H9 (cell line): ENCODE measurements around the gene TMTC1. TPM values are rescaled to one million over a fixed set of nuclear protein-coding genes. Genes with fewer than 3 reads are reported as not detected.

Experiments used
- DNase-seq: peaks from one replicate; pipeline ENCODE4 v3.0.0-alpha.2; 2017
- H2AFZ ChIP-seq: one replicate; pipeline ENCODE4 v1.6.1; 2013; ENCODE audit warnings: mild to moderate bottlenecking, low read length, control low read depth, moderate library complexity
- H2AK5ac ChIP-seq: 2 replicates; pipeline ENCODE4 v1.6.1; 2013; ENCODE audit warnings: low read length, control low read depth, mixed read lengths; ENCODE audit not compliant: insufficient read length
- H2BK120ac ChIP-seq: one replicate; pipeline ENCODE4 v1.6.1; 2013; ENCODE audit warnings: low read depth, mild to moderate bottlenecking, low read length, control low read depth, inconsistent platforms; ENCODE audit not compliant: poor library complexity, severe bottlenecking
- H2BK12ac ChIP-seq: 2 replicates; pipeline ENCODE4 v1.6.1; 2013; ENCODE audit warnings: low read length, control low read depth, mixed read lengths, low read depth; ENCODE audit not compliant: insufficient read length
- H2BK15ac ChIP-seq: 2 replicates; pipeline ENCODE4 v1.6.1; 2013; ENCODE audit warnings: low read depth, low read length, control low read depth
- H2BK20ac ChIP-seq: one replicate; pipeline ENCODE4 v1.6.1; 2013; ENCODE audit warnings: low read depth, mild to moderate bottlenecking, low read length, control low read depth, inconsistent platforms; ENCODE audit not compliant: poor library complexity, severe bottlenecking
- H2BK5ac ChIP-seq: 2 replicates; pipeline ENCODE4 v1.6.1; 2013; ENCODE audit warnings: low read length, control low read depth, mixed read lengths; ENCODE audit not compliant: insufficient read length
- H3K14ac ChIP-seq: 2 replicates; pipeline ENCODE4 v1.6.1; 2013; ENCODE audit warnings: low read length, control low read depth; ENCODE audit not compliant: insufficient read depth
- H3K18ac ChIP-seq: 2 replicates; pipeline ENCODE4 v1.6.1; 2013; ENCODE audit warnings: low read depth, mild to moderate bottlenecking, mixed read lengths, low read length, control low read depth; ENCODE audit not compliant: insufficient read length
- H3K23ac ChIP-seq: 2 replicates; pipeline ENCODE4 v1.6.1; 2013; ENCODE audit warnings: low read length, control low read depth, mixed read lengths, low read depth; ENCODE audit not compliant: insufficient read length
- H3K23me2 ChIP-seq: 2 replicates; pipeline ENCODE4 v1.6.1; 2013; ENCODE audit warnings: low read depth, mild to moderate bottlenecking, mixed read lengths, low read length, control low read depth; ENCODE audit not compliant: insufficient read length, poor library complexity, severe bottlenecking
- H3K27ac ChIP-seq: 2 replicates; pipeline ENCODE4 v1.5.1; 2013; ENCODE audit warnings: low read length, control low read depth, mixed read lengths, low read depth; ENCODE audit not compliant: insufficient read length
- H3K27me3 ChIP-seq: 2 replicates; pipeline ENCODE4 v1.6.1; 2013; ENCODE audit warnings: low read length, control low read depth, inconsistent platforms; ENCODE audit not compliant: insufficient read depth
- H3K4ac ChIP-seq: 2 replicates; pipeline ENCODE4 v1.6.1; 2013; ENCODE audit warnings: low read depth, mild to moderate bottlenecking, control low read depth, inconsistent platforms, low read length, moderate library complexity
- H3K4me1 ChIP-seq: 2 replicates; pipeline ENCODE4 v1.6.1; 2013; ENCODE audit warnings: low read length, control low read depth, inconsistent platforms; ENCODE audit not compliant: insufficient read depth
- H3K4me2 ChIP-seq: 2 replicates; pipeline ENCODE4 v1.6.1; 2013; ENCODE audit warnings: low read length, control low read depth, mixed read lengths; ENCODE audit not compliant: insufficient read length, insufficient read depth
- H3K56ac ChIP-seq: 2 replicates; pipeline ENCODE4 v1.6.1; 2013; ENCODE audit warnings: low read depth, mild to moderate bottlenecking, mixed read lengths, low read length, control low read depth; ENCODE audit not compliant: insufficient read length
- H3K79me1 ChIP-seq: 2 replicates; pipeline ENCODE4 v1.6.1; 2013; ENCODE audit warnings: low read depth, mild to moderate bottlenecking, moderate library complexity, low read length, control low read depth, inconsistent platforms; ENCODE audit not compliant: insufficient read depth, poor library complexity, severe bottlenecking
- H3K79me2 ChIP-seq: 2 replicates; pipeline ENCODE4 v1.6.1; 2013; ENCODE audit warnings: low read length, control low read depth, inconsistent platforms; ENCODE audit not compliant: insufficient read depth
- H3K9ac ChIP-seq: 2 replicates; pipeline ENCODE4 v1.6.1; 2013; ENCODE audit warnings: low read length, control low read depth, mixed read lengths; ENCODE audit not compliant: insufficient read length; ENCODE audit errors: extremely low read depth
- H3K9me3 ChIP-seq: one replicate; pipeline ENCODE4 v1.6.1; 2013; ENCODE audit warnings: low read depth, low read length, inconsistent platforms; ENCODE audit not compliant: control insufficient read depth
- H3T11ph ChIP-seq: one replicate; pipeline ENCODE4 v1.6.1; 2013; ENCODE audit warnings: mild to moderate bottlenecking, low read length, control low read depth, inconsistent platforms
- H4K20me1 ChIP-seq: one replicate; pipeline ENCODE4 v1.6.1; 2013; ENCODE audit not compliant: control insufficient read depth, insufficient read length, insufficient read depth
- H4K5ac ChIP-seq: 2 replicates; pipeline ENCODE4 v1.6.1; 2013; ENCODE audit warnings: low read depth, mild to moderate bottlenecking, mixed read lengths, low read length, control low read depth; ENCODE audit not compliant: insufficient read length
- H4K8ac ChIP-seq: replicated peaks from 2 replicates; pipeline ENCODE4 v1.6.1; 2013; ENCODE audit warnings: low read length, control low read depth, mixed read lengths, low read depth; ENCODE audit not compliant: insufficient read length
- H4K91ac ChIP-seq: 2 replicates; pipeline ENCODE4 v1.6.1; 2013; ENCODE audit warnings: low read depth, mild to moderate bottlenecking, moderate library complexity, mixed read lengths, low read length, control low read depth; ENCODE audit not compliant: insufficient read length
- H3K27ac Mint-ChIP-seq, 3 experiments: 2 replicates in 2 of 3; 3 replicates in 1 of 3; pipeline ENCODE4 v1.8.0; 2020 to 2021; ENCODE audit warnings: mixed read lengths in 3 of 3, mild to moderate bottlenecking in 1 of 3, moderate library complexity in 1 of 3
- H3K27me3 Mint-ChIP-seq: 2 replicates; pipeline ENCODE4 v1.8.0; 2021; ENCODE audit warnings: low read depth, mild to moderate bottlenecking, moderate library complexity, mixed read lengths
- H3K36me3 Mint-ChIP-seq, 3 experiments: 2 replicates in 2 of 3; 3 replicates in 1 of 3; pipeline ENCODE4 v1.8.0; 2020 to 2021; ENCODE audit warnings: low read depth in 3 of 3, mixed read lengths in 3 of 3; ENCODE audit not compliant: insufficient read depth in 1 of 3
- H3K4me1 Mint-ChIP-seq, 2 experiments: 2 replicates each; pipeline ENCODE4 v1.8.0; 2020; ENCODE audit warnings: mixed read lengths in 2 of 2
- H3K4me3 Mint-ChIP-seq, 2 experiments: 2 replicates in 1 of 2; 3 replicates in 1 of 2; pipeline ENCODE4 v1.8.0; 2020 to 2021; ENCODE audit warnings: mild to moderate bottlenecking in 2 of 2, mixed read lengths in 2 of 2, moderate library complexity in 1 of 2
- H3K9me3 Mint-ChIP-seq, 2 experiments: 2 replicates in 1 of 2; 3 replicates in 1 of 2; pipeline ENCODE4 v1.8.0; 2020; ENCODE audit warnings: mild to moderate bottlenecking in 2 of 2, mixed read lengths in 2 of 2, moderate library complexity in 1 of 2
- WGBS: extraction: QIAGEN DNeasy Blood & Tissue Kit; methylation state at CpG from one replicate; pipeline ENCODE4 v1.1.7; 2013; ENCODE audit warnings: missing lambda C conversion rate, low lambda C conversion rate, mixed read lengths; ENCODE audit not compliant: insufficient read length; ENCODE audit errors: extremely low coverage; 5-methylcytosine and 5-hydroxymethylcytosine counted together
- total RNA-seq: library from RNA; stranded (reverse); gene quantifications from 2 replicates; pipeline ENCODE4 v1.2.1, GENCODE V29; 2021
- TF ChIP-seq, protein P1 (sequence below): fragments of 200-600 bp; sonication (generic); conservative IDR thresholded peaks from 3 replicates; pipeline ENCODE4 v1.8.0; 2021; ENCODE audit warnings: antibody characterized with exemption, mild to moderate bottlenecking

The TMTC1 gene
- total RNA-seq, 1 experiment from 2014 or later: 16.1 TPM

DNA sequence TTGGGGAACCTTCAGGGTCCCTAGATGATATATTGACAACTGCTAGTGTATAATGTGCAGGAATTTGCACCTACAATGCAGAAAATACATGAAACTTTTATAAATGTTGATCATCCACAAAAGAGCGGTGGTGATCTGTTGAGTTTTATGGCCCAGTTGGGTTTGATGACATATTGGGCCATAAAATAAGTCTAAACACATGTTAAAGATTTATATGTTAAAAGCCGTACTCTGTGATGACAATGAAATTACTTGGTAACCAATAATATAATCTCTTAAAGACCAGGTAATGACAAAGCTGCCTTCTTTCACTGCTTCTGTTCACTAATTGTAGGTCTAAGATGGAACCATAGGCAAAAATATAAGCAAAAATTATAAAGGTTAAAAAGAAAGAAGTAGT, 61.6 kb downstream of the TMTC1 start:
- H2BK5ac ChIP-seq: no peak overlapping the region
- Mint-ChIP-seq H3K4me3 (no peak overlapping the region), H3K27me3 (no peaks in the 10 kb centered on the region), H3K36me3 (peaks cover 0 to 4% (median 0%) of the 10 kb centered on the region in 3 experiments; a peak in 1 of 7 replicates), H3K27ac (no peak overlapping the region), H3K9me3 (no peaks in the 10 kb centered on the region), H3K4me1 (peaks cover 0 to 11% of the 10 kb centered on the region in 2 experiments; a peak in 1 of 4 replicates)
- H3K79me2 ChIP-seq: no peaks in the 10 kb centered on the region
- H2BK12ac ChIP-seq: no peak overlapping the region
- H3K27ac ChIP-seq: no peak overlapping the region
- no peaks in the 10 kb centered on the region for H3K27me3 ChIP-seq
- no peaks in the 10 kb centered on the region for H3K9me3 ChIP-seq
- no peak overlapping the region for H2AK5ac ChIP-seq
- no peak overlapping the region for H3K23ac ChIP-seq
- no peaks in the 10 kb centered on the region for H3K79me1 ChIP-seq
- no peak overlapping the region for H3K9ac ChIP-seq
- H3K4me2 ChIP-seq: no peak overlapping the region
- no peak overlapping the region for H2BK15ac ChIP-seq
- H4K20me1 ChIP-seq: no peaks in the 10 kb centered on the region
- no CpG with 5 or more reads among the region's 2 CpGs for WGBS
- no peaks in the 10 kb centered on the region for H3K23me2 ChIP-seq
- H2BK120ac ChIP-seq: no peak overlapping the region
- no peak overlapping the region for H3T11ph ChIP-seq
- no peak overlapping the region for H3K56ac ChIP-seq
- no peak for DNase-seq
- H3K18ac ChIP-seq: no peak overlapping the region
- H2BK20ac ChIP-seq: no peak overlapping the region
- no peak overlapping the region for H4K91ac ChIP-seq
- H3K4me1 ChIP-seq: no peaks in the 10 kb centered on the region
- H3K4ac ChIP-seq: no peak overlapping the region
- TF ChIP-seq, protein P1, sequence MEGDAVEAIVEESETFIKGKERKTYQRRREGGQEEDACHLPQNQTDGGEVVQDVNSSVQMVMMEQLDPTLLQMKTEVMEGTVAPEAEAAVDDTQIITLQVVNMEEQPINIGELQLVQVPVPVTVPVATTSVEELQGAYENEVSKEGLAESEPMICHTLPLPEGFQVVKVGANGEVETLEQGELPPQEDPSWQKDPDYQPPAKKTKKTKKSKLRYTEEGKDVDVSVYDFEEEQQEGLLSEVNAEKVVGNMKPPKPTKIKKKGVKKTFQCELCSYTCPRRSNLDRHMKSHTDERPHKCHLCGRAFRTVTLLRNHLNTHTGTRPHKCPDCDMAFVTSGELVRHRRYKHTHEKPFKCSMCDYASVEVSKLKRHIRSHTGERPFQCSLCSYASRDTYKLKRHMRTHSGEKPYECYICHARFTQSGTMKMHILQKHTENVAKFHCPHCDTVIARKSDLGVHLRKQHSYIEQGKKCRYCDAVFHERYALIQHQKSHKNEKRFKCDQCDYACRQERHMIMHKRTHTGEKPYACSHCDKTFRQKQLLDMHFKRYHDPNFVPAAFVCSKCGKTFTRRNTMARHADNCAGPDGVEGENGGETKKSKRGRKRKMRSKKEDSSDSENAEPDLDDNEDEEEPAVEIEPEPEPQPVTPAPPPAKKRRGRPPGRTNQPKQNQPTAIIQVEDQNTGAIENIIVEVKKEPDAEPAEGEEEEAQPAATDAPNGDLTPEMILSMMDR: no peak
- no peak overlapping the region for H2AFZ ChIP-seq
- no peak overlapping the region for H4K5ac ChIP-seq
- no peak overlapping the region for H3K14ac ChIP-seq
- no peak overlapping the region for H4K8ac ChIP-seq
